GM13976 (cell line): ENCODE results near the gene MFSD12.
A peak's percentile ranks its signal among the peaks of the same experiment; 100 is the strongest.
"Not testable (repeated sequence)": the region's sequence is repeated elsewhere in the genome, so short reads cannot be mapped to it uniquely, and the experiment has no call there.

Experiments used
- DNase-seq: peaks from one replicate; pipeline ENCODE4 v3.0.0; 2012; ENCODE audit warnings: low spot score
- in situ Hi-C: fragments of 300-500 bp; cut with MboI; formaldehyde crosslinking; loops from one replicate; pipeline ENCODE4 v1.12.0; 2022; ENCODE audit warnings: low sequenced_read_pairs, mixed read lengths, inconsistent platforms; ENCODE audit not compliant: unreplicated experiment
- TF ChIP-seq, protein P1 (sequence below): IDR thresholded peaks from 2 replicates; pipeline ENCODE4 v1.5.1; 2012; ENCODE audit warnings: borderline replicate concordance, mild to moderate bottlenecking; ENCODE audit not compliant: insufficient read depth; ENCODE audit errors: extremely low read depth, missing control alignments, control extremely low read depth

The MFSD12 gene

DNA sequence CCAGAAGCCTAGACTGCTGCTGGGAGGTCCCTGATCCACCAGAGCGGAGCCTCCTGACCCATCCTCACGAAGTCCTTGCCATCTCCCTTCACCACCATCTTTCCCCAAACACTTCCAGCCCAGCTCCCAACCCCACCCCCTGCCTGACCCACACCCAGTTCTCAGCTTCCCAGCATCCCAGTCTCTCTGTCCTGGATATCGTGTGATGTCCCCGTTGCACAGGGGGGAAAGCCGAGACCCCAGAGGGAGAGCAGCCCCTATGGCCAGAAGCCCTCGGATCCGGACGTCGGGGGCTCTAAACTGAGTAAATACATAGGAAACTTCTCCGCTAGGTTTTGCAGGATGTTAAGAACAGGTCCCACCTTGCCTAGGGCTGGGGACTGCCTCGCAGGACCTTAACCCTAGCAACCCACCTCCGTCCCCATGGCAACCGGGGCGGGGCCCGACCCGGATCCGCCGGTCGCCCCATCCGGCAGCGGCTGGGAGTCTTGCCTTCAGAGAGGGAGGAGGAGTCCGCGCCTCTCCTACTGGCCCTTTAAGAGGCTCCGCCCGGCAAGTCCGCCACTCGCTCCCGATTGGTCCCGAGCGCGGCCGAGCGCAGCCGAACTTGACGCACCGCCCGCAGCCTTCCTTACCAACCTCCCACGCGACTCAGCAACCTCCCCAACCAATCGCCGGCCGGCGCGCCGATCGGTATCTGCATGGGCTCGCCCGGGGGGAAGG, 14.9 kb upstream of the MFSD12 start:
- TF ChIP-seq, protein P1, sequence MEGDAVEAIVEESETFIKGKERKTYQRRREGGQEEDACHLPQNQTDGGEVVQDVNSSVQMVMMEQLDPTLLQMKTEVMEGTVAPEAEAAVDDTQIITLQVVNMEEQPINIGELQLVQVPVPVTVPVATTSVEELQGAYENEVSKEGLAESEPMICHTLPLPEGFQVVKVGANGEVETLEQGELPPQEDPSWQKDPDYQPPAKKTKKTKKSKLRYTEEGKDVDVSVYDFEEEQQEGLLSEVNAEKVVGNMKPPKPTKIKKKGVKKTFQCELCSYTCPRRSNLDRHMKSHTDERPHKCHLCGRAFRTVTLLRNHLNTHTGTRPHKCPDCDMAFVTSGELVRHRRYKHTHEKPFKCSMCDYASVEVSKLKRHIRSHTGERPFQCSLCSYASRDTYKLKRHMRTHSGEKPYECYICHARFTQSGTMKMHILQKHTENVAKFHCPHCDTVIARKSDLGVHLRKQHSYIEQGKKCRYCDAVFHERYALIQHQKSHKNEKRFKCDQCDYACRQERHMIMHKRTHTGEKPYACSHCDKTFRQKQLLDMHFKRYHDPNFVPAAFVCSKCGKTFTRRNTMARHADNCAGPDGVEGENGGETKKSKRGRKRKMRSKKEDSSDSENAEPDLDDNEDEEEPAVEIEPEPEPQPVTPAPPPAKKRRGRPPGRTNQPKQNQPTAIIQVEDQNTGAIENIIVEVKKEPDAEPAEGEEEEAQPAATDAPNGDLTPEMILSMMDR = no peak
- in situ Hi-C loops = no loop called here

DNA sequence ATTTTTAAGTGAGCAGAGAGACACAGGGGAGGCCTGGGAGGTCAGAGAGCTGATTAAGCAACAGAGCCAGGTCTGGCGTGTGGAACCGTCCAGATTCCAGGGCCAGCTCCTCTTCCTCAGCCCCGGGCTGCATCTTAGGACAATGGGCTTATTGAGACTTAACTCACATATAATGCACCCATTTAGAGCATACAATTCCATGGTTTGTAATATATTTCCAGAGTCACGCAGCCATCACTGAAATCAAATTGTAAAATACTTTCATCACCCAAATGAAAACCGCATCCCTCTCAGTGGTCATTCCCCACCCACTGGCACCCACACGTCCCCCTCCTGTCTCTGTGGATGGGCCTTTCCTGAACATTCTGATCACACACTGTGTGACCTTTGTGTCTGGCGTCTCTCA, 13.2 kb upstream of the MFSD12 start:
- DNase-seq = no peak
- TF ChIP-seq, protein P1 = no peak
- in situ Hi-C loops = no loop called here

More for the DNA sequence above, 14.9 kb upstream of the MFSD12 start:
- DNase-seq = peak; percentile 99

DNA sequence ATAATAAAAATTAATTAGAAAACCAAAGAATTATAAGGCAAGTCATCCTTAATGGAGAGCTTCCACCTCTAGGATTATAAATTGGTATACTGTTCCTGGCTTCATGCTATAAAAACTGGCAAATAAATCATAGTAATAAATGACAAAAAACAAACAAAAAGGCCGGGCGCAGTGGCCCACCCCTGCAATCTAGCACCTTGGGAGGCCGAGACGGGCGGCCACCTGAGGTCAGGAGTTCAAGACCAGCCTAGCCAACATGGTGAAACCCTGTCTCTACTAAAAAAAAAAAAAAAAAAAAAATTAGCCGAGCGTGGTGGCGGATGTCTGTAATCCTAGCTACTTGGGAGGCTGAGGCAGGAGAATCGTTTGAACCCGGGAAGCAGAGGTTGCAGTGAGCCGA, 12.7 kb upstream of the MFSD12 start:
- DNase-seq, in situ Hi-C loops: not testable (repeated sequence)

DNA sequence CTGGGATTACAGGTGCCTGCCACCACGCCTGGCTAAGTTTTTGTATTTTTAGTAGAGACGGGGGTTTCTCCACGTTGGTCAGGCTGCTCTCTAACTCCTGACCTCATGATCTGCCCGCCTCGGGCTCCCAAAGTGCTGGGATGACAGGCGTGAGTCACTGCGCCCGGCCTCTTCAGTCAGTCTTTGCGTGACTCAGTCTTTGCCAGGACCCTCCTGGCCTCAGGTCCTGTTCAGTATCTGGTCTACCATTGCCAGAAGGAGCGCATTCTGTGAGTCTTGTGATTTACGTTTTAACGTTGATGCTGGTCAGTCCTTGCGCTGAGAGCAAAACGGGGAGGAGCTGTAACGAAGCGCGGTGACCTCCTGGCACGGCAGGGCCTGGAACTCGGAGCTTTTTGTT, 7.8 kb upstream of the MFSD12 start:
- no peak for DNase-seq
- in situ Hi-C loops = no loop called here
- TF ChIP-seq, protein P1 = no peak

DNA sequence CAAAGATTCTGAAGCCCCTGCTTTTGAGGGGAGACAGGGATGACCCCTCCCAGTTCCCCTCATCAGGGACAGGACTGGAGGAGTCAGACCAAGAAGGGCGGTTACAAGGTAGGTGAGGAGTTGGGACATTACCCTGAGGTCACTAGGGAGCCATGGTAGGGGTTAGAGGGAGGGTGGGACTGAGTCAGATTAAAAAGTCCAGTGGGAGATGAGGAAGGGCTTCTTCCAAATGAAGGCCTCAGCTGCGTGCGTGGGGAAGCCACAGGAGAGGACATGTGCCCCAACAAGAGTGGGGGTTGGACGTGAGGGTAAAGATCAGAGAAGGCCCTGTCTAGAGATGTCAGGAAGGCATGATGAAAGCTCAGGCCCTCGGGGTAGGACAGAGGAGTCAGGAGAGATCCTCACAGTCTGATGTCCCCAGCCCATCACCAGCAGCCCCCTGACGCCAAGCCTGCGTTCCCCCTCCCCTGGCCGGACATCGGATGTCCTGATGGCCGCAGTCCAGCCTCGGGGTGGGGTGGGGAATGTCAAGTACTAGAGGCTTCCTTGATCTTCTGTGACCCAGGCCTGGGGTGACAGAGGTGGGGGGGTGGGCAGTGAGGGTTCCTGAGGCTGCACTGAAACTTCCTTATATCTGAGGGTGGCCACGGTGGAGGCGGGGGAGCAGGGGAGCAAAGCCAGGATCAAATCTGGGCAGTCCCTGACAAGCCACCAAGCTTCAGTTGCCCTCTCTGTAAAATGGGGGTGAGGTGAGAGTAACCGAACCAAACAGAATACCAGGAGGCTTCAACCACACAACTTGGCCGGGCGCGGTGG, 6.5 kb upstream of the MFSD12 start:
- TF ChIP-seq, protein P1 = no peak
- in situ Hi-C loops = no loop called here
- no peak for DNase-seq

DNA sequence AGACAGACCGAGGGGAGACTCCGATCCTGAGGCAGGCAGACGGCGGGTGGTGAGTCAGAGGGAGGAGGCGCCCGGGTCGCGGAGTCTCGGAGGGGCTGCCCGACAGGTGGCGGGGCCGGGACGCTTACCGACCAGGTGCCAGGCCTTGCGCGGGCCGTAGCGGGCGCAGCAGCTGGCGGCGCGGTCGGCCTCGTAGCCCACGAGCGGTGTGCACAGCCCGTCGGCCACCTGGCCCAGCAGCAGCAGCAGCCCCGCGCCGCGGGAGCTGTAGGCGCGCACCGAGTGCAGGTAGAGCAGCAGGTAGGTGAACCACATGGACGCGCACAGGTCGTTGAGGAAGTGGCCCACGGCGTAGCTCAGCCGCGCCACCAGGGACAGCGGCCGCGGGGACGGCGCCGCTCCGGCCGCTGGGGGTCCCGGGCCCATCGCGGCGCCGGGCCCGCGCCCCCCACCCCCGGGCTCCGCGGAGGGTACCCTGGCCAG, 367 bp downstream of the MFSD12 start:
- TF ChIP-seq, protein P1 = no peak
- in situ Hi-C loops = no loop called here
- DNase-seq = no peak
